Neural cell (in vitro differentiated cells): ENCODE results near the gene CAP2. TPM values are rescaled to one million over a fixed set of nuclear protein-coding genes. Genes with fewer than 3 reads are reported as not detected.

Experiments used
- H2AFZ ChIP-seq: fragments of 200-600, 300-800 bp; sonication (generic), shearing (Covaris generic); 2 replicates; pipeline ENCODE4 v1.6.0; 2014; ENCODE audit warnings: low read depth, mild to moderate bottlenecking, antibody characterized with exemption, low read length, moderate library complexity
- H3F3A ChIP-seq: fragments of 200-600 bp; shearing (Covaris generic); 2 replicates; pipeline ENCODE4 v1.6.1; 2016; ENCODE audit warnings: mild to moderate bottlenecking, moderate library complexity, mixed read lengths, antibody characterized with exemption, low read length; ENCODE audit not compliant: insufficient read depth, poor library complexity, severe bottlenecking
- H3K27ac ChIP-seq: fragments of 200-600, 300-800 bp; sonication (generic), shearing (Covaris generic); 2 replicates; pipeline ENCODE4 v1.5.1; 2014; ENCODE audit warnings: mild to moderate bottlenecking, low read length, moderate library complexity
- H3K27me3 ChIP-seq: fragments of 300-800, 200-600 bp; sonication (generic), shearing (Covaris generic); 2 replicates; pipeline ENCODE4 v1.6.0; 2014; ENCODE audit warnings: mild to moderate bottlenecking, low read depth, low read length, moderate library complexity; ENCODE audit not compliant: insufficient read depth
- H3K36me3 ChIP-seq: fragments of 300-800, 200-600 bp; sonication (generic), shearing (Covaris generic); 2 replicates; pipeline ENCODE4 v1.5.1; 2014; ENCODE audit warnings: mild to moderate bottlenecking, antibody characterized with exemption, low read length, moderate library complexity; ENCODE audit not compliant: insufficient read depth
- H3K4me2 ChIP-seq: fragments of 300-800, 200-600 bp; sonication (generic), shearing (Covaris generic); 2 replicates; pipeline ENCODE4 v1.6.0; 2014; ENCODE audit warnings: mild to moderate bottlenecking, low read length
- H3K4me3 ChIP-seq: fragments of 300-800, 200-600 bp; sonication (generic), shearing (Covaris generic); 2 replicates; pipeline ENCODE4 v1.5.1; 2014; ENCODE audit warnings: mild to moderate bottlenecking, low read length, moderate library complexity
- H3K79me2 ChIP-seq: fragments of 200-600 bp; shearing (Covaris generic); replicated peaks from 2 replicates; pipeline ENCODE4 v1.6.0; 2014; ENCODE audit warnings: mild to moderate bottlenecking, low read length, moderate library complexity; ENCODE audit not compliant: insufficient read depth
- H3K9ac ChIP-seq: fragments of 300-800, 200-600 bp; sonication (generic), shearing (Covaris generic); 2 replicates; pipeline ENCODE4 v1.6.1; 2016; ENCODE audit warnings: mild to moderate bottlenecking, low read length, mixed read lengths
- H3K9me2 ChIP-seq: fragments of 200-600 bp; shearing (Covaris generic); 2 replicates; pipeline ENCODE4 v1.6.1; 2016; ENCODE audit warnings: mild to moderate bottlenecking, low read length, mixed read lengths; ENCODE audit not compliant: insufficient read depth
- H3K9me3 ChIP-seq: fragments of 200-600, 300-800 bp; sonication (generic), shearing (Covaris generic); 2 replicates; pipeline ENCODE4 v1.6.1; 2016; ENCODE audit warnings: mild to moderate bottlenecking, mixed run types, low read length, moderate library complexity, mixed read lengths
- H4K20me1 ChIP-seq: fragments of 200-600 bp; shearing (Covaris generic); 2 replicates; pipeline ENCODE4 v1.6.1; 2016; ENCODE audit warnings: mild to moderate bottlenecking, mixed run types; ENCODE audit not compliant: insufficient read depth
- CTCF ChIP-seq: fragments of 450-650 bp; IDR thresholded peaks from 2 replicates; pipeline ENCODE4 v1.5.1; 2014; ENCODE audit warnings: antibody characterized with exemption, mild to moderate bottlenecking, moderate library complexity; ENCODE audit not compliant: poor library complexity, severe bottlenecking
- EP300 ChIP-seq: fragments of 450-650 bp; conservative IDR thresholded peaks from 2 replicates; pipeline ENCODE4 v1.6.1; 2014; ENCODE audit warnings: antibody characterized with exemption, mild to moderate bottlenecking, moderate library complexity; ENCODE audit not compliant: poor library complexity, severe bottlenecking
- EZH2 ChIP-seq: fragments of 200-600, 300-800 bp; shearing (Covaris generic), sonication (generic); IDR thresholded peaks from 2 replicates; pipeline ENCODE4 v1.6.1; 2014; ENCODE audit warnings: antibody characterized with exemption, low read length, borderline replicate concordance, mild to moderate bottlenecking; ENCODE audit not compliant: insufficient read depth, poor library complexity, severe bottlenecking
- MXI1 ChIP-seq: fragments of 450-650 bp; conservative IDR thresholded peaks from 2 replicates; pipeline ENCODE4 v1.6.1; 2014; ENCODE audit warnings: antibody characterized with exemption, mild to moderate bottlenecking; ENCODE audit not compliant: poor library complexity, severe bottlenecking
- POLR2AphosphoS5 ChIP-seq: IDR thresholded peaks from 2 replicates; pipeline ENCODE4 v1.6.1; 2012
- RAD21 ChIP-seq: fragments of 450-650 bp; conservative IDR thresholded peaks from 2 replicates; pipeline ENCODE4 v1.6.1; 2014; ENCODE audit warnings: antibody characterized with exemption, mild to moderate bottlenecking, moderate library complexity
- REST ChIP-seq: IDR thresholded peaks from 2 replicates; pipeline ENCODE4 v1.6.1; 2012; ENCODE audit warnings: borderline replicate concordance
- SMC3 ChIP-seq: fragments of 450-650 bp; conservative IDR thresholded peaks from 2 replicates; pipeline ENCODE4 v1.6.1; 2014; ENCODE audit warnings: antibody characterized with exemption, mild to moderate bottlenecking, moderate library complexity; ENCODE audit not compliant: poor library complexity
- TAF1 ChIP-seq: IDR thresholded peaks from 2 replicates; pipeline ENCODE4 v1.6.1; 2012; ENCODE audit warnings: low read depth
- polyA plus RNA-seq: library from polyadenylated mRNA; depleted of rRNA; stranded (reverse); fragments of >200 nt; gene quantifications from 2 replicates; pipeline ENCODE4 v1.2.3, GENCODE V29; 2014

The CAP2 gene
- polyA plus RNA-seq, 1 donor from 2014 or later: 13.4 TPM

GRCh38 chr6:17360564-17360963 is 32.8 kb upstream of the CAP2 start:
- TF ChIP-seq EP300 (no peak), REST (no peak), POLR2AphosphoS5 (no peak), EZH2 (no peak)
- Histone ChIP-seq H3K9me2 (no peaks in the 10 kb centered on the region), H3K4me3 (no peak overlapping the region), H3K4me2 (no peak overlapping the region), H3K27me3 (no peaks in the 10 kb centered on the region), H4K20me1 (no peaks in the 10 kb centered on the region), H3F3A (no peaks in the 10 kb centered on the region), H3K9me3 (no peaks in the 10 kb centered on the region), H3K9ac (no peak overlapping the region), H3K36me3 (no peaks in the 10 kb centered on the region), H2AFZ (no peak overlapping the region), H3K79me2 (no peaks in the 10 kb centered on the region), H3K27ac (no peak overlapping the region)

GRCh38 chr6:17361013-17361412 is 32.4 kb upstream of the CAP2 start:
- Histone ChIP-seq H3K36me3 (no peaks in the 10 kb centered on the region), H3K79me2 (no peaks in the 10 kb centered on the region), H3K9ac (no peak overlapping the region), H3K4me2 (no peak overlapping the region), H3K4me3 (no peak overlapping the region), H3K27me3 (no peaks in the 10 kb centered on the region), H3F3A (no peaks in the 10 kb centered on the region), H2AFZ (no peak overlapping the region), H3K27ac (no peak overlapping the region), H3K9me3 (no peaks in the 10 kb centered on the region), H4K20me1 (no peaks in the 10 kb centered on the region), H3K9me2 (no peaks in the 10 kb centered on the region)
- no peak for TF ChIP-seq CTCF
- no peak for TF ChIP-seq MXI1
- no peak for TF ChIP-seq SMC3
- no peak for TF ChIP-seq REST
- TF ChIP-seq EZH2: no peak
- TF ChIP-seq EP300: no peak
- TF ChIP-seq POLR2AphosphoS5: no peak
- no peak for TF ChIP-seq RAD21
- TF ChIP-seq TAF1: no peak
